ENCODE results near the gene TRPM2. TPM values are rescaled to one million over a fixed set of nuclear protein-coding genes. Genes with fewer than 3 reads are reported as not detected.
"Not testable (repeated sequence)": the region's sequence is repeated elsewhere in the genome, so short reads cannot be mapped to it uniquely, and the experiment has no call there.

The TRPM2 gene
- total RNA-seq, 1 donor from 2014 or later: 1.6 TPM

- Histone ChIP-seq H3K4me1 (ENCODE audit: control insufficient read depth in 3 of 3, insufficient read depth in 3 of 3, low read length in 3 of 3) (no peaks in the 10 kb centered on the region), H3K36me3 (ENCODE audit: control insufficient read depth in 3 of 3, insufficient read depth in 3 of 3, low read length in 3 of 3) (no peaks in the 10 kb centered on the region), H3K9me3 (ENCODE audit: control insufficient read depth in 3 of 3, low read length in 3 of 3) (no peaks in the 10 kb centered on the region), H3K27ac (ENCODE audit: low read depth, low read length) (no peak overlapping the region), H3K4me3 (ENCODE audit: low read length in 3 of 3) (no peak overlapping the region), H3K27me3 (ENCODE audit: control insufficient read depth in 3 of 3, insufficient read depth in 3 of 3, low read length in 3 of 3) (peaks cover 3 to 19% (median 19%) of the 10 kb centered on the region in 3 donors), H3K9ac (ENCODE audit: low read depth in 1 of 3, low read length in 3 of 3) (no peak overlapping the region)
Observed at GRCh38 chr21:44400791-44401385, 47.5 kb downstream of the TRPM2 start.

GRCh38 chr21:44401386-44402160 lies 48.2 kb downstream of the TRPM2 start:
- H3K27ac ChIP-seq (ENCODE audit: low read depth, low read length): no peak overlapping the region

DNA sequence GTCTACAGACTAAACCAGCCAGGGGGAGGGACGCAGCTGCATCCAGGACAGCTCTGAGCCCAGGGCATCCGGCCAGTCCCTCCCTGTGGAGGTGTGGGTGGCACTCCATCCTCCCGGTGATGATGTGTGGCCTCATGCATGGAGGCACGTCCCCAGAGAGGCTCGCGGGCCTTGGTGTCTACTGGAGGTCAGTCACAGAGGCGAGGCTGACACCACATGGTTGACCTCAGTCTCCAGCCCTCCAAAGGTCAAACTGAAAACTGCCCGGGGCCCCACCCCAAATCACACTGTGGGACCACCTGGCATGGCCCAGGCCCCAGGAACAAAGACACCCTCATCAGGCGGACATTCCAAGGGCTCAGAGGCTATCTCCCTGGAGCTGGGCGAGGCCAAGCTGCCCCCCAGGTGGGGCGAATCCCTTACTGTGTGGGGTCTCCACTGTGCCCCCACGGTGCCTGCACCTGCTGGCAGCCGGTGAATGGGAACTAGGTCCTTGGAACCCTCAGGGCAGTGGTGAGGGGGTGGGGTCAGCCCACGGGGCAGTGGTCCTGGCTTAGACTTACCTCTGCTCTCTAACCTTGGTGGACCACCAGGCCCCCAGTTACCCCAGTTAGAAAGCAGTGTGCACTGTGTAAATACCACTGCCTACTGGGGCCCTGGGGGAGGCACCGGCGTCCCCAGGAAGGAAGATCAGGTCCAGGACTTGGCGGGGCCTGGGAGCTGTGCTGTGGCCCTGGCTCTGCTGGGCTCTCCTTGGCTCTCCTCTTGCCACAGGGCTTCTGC lies 49.1 kb downstream of the TRPM2 start:
- Histone ChIP-seq H3K4me1 (ENCODE audit: control insufficient read depth in 3 of 3, insufficient read depth in 3 of 3, low read length in 3 of 3) (no peaks in the 10 kb centered on the region), H3K27me3 (ENCODE audit: control insufficient read depth in 3 of 3, insufficient read depth in 3 of 3, low read length in 3 of 3) (peaks cover 3 to 21% (median 19%) of the 10 kb centered on the region in 3 donors), H3K27ac (ENCODE audit: low read depth, low read length) (no peak overlapping the region), H3K9ac (ENCODE audit: low read depth in 1 of 3, low read length in 3 of 3) (no peak overlapping the region), H3K9me3 (ENCODE audit: control insufficient read depth in 3 of 3, low read length in 3 of 3) (no peaks in the 10 kb centered on the region), H3K4me3 (ENCODE audit: low read length in 3 of 3) (no peak overlapping the region), H3K36me3 (ENCODE audit: control insufficient read depth in 3 of 3, insufficient read depth in 3 of 3, low read length in 3 of 3) (no peaks in the 10 kb centered on the region)

More at GRCh38 chr21:44401386-44402160, 48.2 kb downstream of the TRPM2 start:
- Histone ChIP-seq H3K9ac (ENCODE audit: low read depth in 1 of 3, low read length in 3 of 3) (no peak overlapping the region), H3K9me3 (ENCODE audit: control insufficient read depth in 3 of 3, low read length in 3 of 3) (no peaks in the 10 kb centered on the region), H3K36me3 (ENCODE audit: control insufficient read depth in 3 of 3, insufficient read depth in 3 of 3, low read length in 3 of 3) (no peaks in the 10 kb centered on the region), H3K4me1 (ENCODE audit: control insufficient read depth in 3 of 3, insufficient read depth in 3 of 3, low read length in 3 of 3) (no peaks in the 10 kb centered on the region), H3K27me3 (ENCODE audit: control insufficient read depth in 3 of 3, insufficient read depth in 3 of 3, low read length in 3 of 3) (peaks cover 3 to 21% (median 19%) of the 10 kb centered on the region in 3 donors), H3K4me3 (ENCODE audit: low read length in 3 of 3) (no peak overlapping the region)

DNA sequence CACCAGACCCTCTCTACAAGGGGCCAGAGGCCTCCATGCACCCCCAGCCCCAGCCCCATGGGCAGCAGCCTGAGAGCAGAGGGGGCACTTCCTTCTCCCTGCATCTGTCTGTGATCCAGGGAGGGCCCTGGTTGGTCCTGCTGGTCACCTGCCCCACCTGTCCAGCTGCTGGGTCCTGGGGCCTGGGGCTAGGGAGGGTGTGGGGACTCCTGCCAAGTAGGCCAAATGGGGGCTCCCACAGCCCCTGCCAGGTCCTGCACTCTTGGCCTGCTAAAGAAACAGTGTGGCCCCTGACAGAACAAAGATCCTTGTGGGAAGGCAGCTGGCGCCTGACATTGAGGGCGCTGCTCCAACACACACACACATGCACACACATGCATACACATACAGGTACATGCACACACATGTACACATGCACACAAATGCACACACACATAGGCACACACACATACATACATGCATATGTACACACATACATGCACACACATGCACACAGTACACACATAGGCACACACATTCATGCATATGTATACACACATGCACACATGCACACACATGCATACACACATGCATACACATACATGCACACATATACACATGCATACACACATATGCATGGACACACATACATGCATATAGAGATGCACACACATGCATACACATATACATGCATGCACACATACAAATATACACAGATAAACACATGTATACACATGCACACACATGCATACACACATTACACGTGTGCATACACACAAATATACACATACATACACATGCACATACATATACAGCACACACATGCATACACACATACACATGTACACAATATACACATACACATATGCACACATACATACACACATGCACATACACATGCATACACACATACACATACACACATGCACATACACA lies 49.9 kb downstream of the TRPM2 start:
- Histone ChIP-seq H3K4me1 (ENCODE audit: control insufficient read depth in 3 of 3, insufficient read depth in 3 of 3, low read length in 3 of 3) (no peaks in the 10 kb centered on the region), H3K9ac (ENCODE audit: low read depth in 1 of 3, low read length in 3 of 3) (no peak overlapping the region), H3K27me3 (ENCODE audit: control insufficient read depth in 3 of 3, insufficient read depth in 3 of 3, low read length in 3 of 3) (peaks cover 3 to 19% (median 19%) of the 10 kb centered on the region in 3 donors), H3K36me3 (ENCODE audit: control insufficient read depth in 3 of 3, insufficient read depth in 3 of 3, low read length in 3 of 3) (no peaks in the 10 kb centered on the region), H3K27ac (ENCODE audit: low read depth, low read length) (no peak overlapping the region), H3K9me3 (ENCODE audit: control insufficient read depth in 3 of 3, low read length in 3 of 3) (no peaks in the 10 kb centered on the region), H3K4me3 (ENCODE audit: low read length in 3 of 3) (no peak overlapping the region)

GRCh38 chr21:44404482-44404881 lies 51.1 kb downstream of the TRPM2 start:
- not testable (repeated sequence) for H3K9me3 ChIP-seq (ENCODE audit: control insufficient read depth in 3 of 3, low read length in 3 of 3); H3K27ac ChIP-seq (ENCODE audit: low read depth, low read length); H3K36me3 ChIP-seq (ENCODE audit: control insufficient read depth in 3 of 3, insufficient read depth in 3 of 3, low read length in 3 of 3); H3K4me1 ChIP-seq (ENCODE audit: control insufficient read depth in 3 of 3, insufficient read depth in 3 of 3, low read length in 3 of 3); H3K9ac ChIP-seq (ENCODE audit: low read depth in 1 of 3, low read length in 3 of 3); H3K4me3 ChIP-seq (ENCODE audit: low read length in 3 of 3)
- H3K27me3 ChIP-seq (ENCODE audit: control insufficient read depth in 3 of 3, insufficient read depth in 3 of 3, low read length in 3 of 3): peaks cover 3 to 13% (median 11%) of the 10 kb centered on the region in 3 donors

DNA sequence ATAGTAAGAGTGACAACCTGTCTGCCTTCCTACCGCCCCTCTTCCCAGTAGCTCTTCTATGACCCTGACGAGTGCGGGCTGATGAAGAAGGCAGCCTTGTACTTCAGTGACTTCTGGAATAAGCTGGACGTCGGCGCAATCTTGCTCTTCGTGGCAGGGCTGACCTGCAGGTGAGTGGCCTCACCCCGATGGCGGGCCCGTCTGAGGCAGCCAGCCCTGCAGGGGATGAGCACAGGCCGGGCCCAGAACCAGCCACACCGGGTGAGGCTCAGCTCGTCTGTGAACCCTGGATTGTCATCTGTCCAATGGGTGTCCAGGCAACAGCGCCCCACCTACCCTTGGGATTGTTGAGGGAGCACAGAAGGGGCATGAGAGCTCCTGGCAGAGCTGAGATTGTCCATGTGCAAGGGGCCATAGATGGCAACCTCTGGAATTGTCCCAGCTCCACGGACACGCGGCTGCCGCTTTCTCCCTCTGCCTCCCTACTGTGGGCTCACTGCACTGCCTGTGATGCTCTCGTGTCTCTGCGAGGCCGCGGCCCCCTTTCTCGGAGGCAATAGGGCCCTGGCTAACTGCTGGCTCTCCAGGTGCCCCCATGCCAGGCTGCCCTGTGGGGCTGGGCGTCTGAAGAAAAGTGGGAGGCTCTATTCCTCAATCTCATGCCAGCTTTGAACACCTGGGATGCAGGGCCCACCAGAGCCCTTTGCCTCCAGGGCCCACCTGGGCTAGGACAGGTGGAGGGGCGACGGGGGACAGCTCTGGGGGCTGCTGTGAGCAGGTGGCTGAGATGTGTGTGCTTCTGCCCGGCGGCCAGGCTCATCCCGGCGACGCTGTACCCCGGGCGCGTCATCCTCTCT lies 51.9 kb downstream of the TRPM2 start:
- no peaks in the 10 kb centered on the region for H3K36me3 ChIP-seq (ENCODE audit: control insufficient read depth in 3 of 3, insufficient read depth in 3 of 3, low read length in 3 of 3)
- peaks cover 3 to 9% (median 8%) of the 10 kb centered on the region in 3 donors for H3K27me3 ChIP-seq (ENCODE audit: control insufficient read depth in 3 of 3, insufficient read depth in 3 of 3, low read length in 3 of 3)
- no peaks in the 10 kb centered on the region for H3K4me1 ChIP-seq (ENCODE audit: control insufficient read depth in 3 of 3, insufficient read depth in 3 of 3, low read length in 3 of 3)
- H3K9me3 ChIP-seq (ENCODE audit: control insufficient read depth in 3 of 3, low read length in 3 of 3): no peaks in the 10 kb centered on the region
- no peak overlapping the region for H3K9ac ChIP-seq (ENCODE audit: low read depth in 1 of 3, low read length in 3 of 3)
- no peak overlapping the region for H3K27ac ChIP-seq (ENCODE audit: low read depth, low read length)
- no peak overlapping the region for H3K4me3 ChIP-seq (ENCODE audit: low read length in 3 of 3)

DNA sequence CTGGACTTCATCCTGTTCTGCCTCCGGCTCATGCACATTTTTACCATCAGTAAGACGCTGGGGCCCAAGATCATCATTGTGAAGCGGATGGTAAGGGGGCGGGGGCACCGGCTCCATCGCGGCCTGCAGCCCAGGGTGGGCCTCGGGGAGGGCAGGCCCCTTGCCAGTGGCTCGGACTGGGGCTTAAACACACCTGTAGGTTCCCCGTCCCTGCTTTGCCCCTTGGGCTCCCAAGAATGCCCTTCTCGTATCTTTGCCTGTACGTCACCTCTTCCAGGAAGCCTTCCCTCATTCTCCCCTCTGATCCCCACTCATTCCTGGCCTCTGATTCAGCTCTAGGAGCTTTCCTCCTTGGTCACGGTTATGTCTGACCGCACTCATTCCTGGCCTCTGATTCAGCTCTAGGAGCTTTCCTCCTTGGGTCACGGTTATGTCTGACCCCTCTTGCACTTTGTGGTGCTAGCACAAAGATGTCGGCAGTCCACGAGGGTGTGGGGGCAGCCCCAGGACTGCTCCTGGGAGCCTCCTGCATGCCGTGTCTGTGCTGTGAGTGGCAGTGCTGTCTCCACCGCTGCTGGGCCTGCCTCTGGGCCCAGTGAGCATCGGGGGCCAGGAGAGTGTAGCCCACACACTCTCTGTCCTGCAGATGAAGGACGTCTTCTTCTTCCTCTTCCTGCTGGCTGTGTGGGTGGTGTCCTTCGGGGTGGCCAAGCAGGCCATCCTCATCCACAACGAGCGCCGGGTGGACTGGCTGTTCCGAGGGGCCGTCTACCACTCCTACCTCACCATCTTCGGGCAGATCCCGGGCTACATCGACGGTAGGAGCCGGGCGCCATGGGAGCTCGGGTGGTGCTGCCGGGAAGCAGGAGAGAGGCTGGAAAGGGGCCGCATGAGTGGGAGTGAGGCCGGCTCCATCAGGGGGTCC lies 52.8 kb downstream of the TRPM2 start:
- Histone ChIP-seq H3K9me3 (ENCODE audit: control insufficient read depth in 3 of 3, low read length in 3 of 3) (no peaks in the 10 kb centered on the region), H3K4me3 (ENCODE audit: low read length in 3 of 3) (no peak overlapping the region), H3K27ac (ENCODE audit: low read depth, low read length) (no peak overlapping the region), H3K27me3 (ENCODE audit: control insufficient read depth in 3 of 3, insufficient read depth in 3 of 3, low read length in 3 of 3) (peaks cover 2 to 3% (median 2%) of the 10 kb centered on the region in 3 donors), H3K9ac (ENCODE audit: low read depth in 1 of 3, low read length in 3 of 3) (no peak overlapping the region), H3K4me1 (ENCODE audit: control insufficient read depth in 3 of 3, insufficient read depth in 3 of 3, low read length in 3 of 3) (no peaks in the 10 kb centered on the region), H3K36me3 (ENCODE audit: control insufficient read depth in 3 of 3, insufficient read depth in 3 of 3, low read length in 3 of 3) (no peaks in the 10 kb centered on the region)

GRCh38 chr21:44406953-44407352 lies 53.5 kb downstream of the TRPM2 start:
- Histone ChIP-seq H3K27ac (ENCODE audit: low read depth, low read length) (no peak overlapping the region), H3K36me3 (ENCODE audit: control insufficient read depth in 3 of 3, insufficient read depth in 3 of 3, low read length in 3 of 3) (no peaks in the 10 kb centered on the region), H3K27me3 (ENCODE audit: control insufficient read depth in 3 of 3, insufficient read depth in 3 of 3, low read length in 3 of 3) (peaks cover 0 to 3% (median 2%) of the 10 kb centered on the region in 3 donors)

More at GRCh38 chr21:44406953-44407352, 53.5 kb downstream of the TRPM2 start:
- Histone ChIP-seq H3K4me3 (ENCODE audit: low read length in 3 of 3) (no peak overlapping the region), H3K9ac (ENCODE audit: low read depth in 1 of 3, low read length in 3 of 3) (no peak overlapping the region), H3K4me1 (ENCODE audit: control insufficient read depth in 3 of 3, insufficient read depth in 3 of 3, low read length in 3 of 3) (no peaks in the 10 kb centered on the region), H3K9me3 (ENCODE audit: control insufficient read depth in 3 of 3, low read length in 3 of 3) (no peaks in the 10 kb centered on the region)

Measured in skeletal muscle tissue (tissue), 4 donors.